Fibroblast of skin of right quadriceps (primary cell): ENCODE results near the gene GAB2.
A peak's percentile ranks its signal among the peaks of the same experiment; 100 is the strongest.
"Not testable (repeated sequence)": the region's sequence is repeated elsewhere in the genome, so short reads cannot be mapped to it uniquely, and the experiment has no call there.

ENCODE experiments used
- DNase-seq: peaks from one replicate; pipeline ENCODE4 v3.0.0-alpha.2; 2013

Gene GAB2

DNA sequence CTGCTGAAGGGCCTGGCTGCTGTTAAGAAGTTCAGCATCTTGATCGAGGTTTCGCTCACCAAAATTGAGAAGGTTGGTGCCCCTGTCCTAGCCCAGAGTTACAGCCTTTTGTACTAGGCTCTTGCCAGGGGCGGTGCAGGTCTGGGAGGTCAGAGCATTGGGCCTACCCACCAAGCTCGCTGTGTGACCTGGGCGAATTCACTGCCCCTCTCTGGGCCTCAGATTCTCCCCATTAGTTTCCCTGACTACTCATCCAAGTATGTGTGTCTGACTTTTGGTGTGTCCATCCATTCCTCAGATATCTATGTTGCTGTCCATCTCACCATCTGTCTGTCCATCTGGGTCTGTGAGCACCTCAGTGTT is 218.0 kb downstream of the GAB2 start:
- no peak for DNase-seq

GRCh38 chr11:78199015-78199652 is 218.5 kb downstream of the GAB2 start:
- DNase-seq, result no peak

GRCh38 chr11:78197816-78198215 is 219.8 kb downstream of the GAB2 start:
- no peak for DNase-seq

GRCh38 chr11:78196661-78197091 is 220.9 kb downstream of the GAB2 start:
- DNase-seq, result no peak

- DNase-seq, result peak; percentile 27
These were observed 221.6 kb downstream of the GAB2 start for GRCh38 chr11:78195917-78196560.

DNA sequence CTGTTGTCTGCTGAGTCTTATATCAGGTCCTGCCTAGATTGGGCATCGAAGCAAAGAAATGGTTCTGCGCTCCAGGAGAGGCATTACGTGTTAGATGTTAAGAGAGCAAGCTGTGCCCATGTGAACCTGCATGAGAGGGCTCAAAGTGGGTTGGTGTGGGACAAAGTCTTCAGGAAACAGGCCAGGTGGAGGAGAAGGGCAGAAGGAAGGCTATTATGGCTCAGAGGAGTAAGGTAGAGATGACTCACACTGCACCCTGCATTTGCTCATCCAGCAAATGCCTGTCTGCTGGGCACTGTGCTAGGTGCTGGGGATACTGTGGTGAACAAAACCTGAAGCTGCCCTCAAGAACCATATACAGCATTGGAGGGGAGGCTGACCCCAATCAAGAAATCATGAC is 223.1 kb downstream of the GAB2 start:
- DNase-seq, result no peak

DNA sequence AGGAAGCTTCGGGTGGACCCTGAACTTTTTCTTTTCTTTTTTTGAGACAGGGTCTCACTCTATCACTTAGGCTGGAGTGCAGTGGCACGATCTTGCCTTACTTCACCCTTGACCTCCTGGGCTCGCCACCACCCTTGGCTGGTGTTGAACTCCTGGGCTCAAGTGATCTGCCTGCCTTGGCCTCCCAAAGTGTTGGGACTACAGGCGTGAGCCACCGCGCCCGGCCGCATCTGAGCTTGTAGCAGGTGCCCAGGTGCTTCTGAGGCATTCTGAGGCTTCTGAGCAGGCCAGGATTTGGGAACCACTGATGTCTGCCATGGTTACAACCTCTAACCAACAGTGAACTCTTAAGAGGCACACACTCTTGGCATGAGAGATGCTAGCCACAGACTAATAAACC is 223.8 kb downstream of the GAB2 start:
- no peak for DNase-seq

DNA sequence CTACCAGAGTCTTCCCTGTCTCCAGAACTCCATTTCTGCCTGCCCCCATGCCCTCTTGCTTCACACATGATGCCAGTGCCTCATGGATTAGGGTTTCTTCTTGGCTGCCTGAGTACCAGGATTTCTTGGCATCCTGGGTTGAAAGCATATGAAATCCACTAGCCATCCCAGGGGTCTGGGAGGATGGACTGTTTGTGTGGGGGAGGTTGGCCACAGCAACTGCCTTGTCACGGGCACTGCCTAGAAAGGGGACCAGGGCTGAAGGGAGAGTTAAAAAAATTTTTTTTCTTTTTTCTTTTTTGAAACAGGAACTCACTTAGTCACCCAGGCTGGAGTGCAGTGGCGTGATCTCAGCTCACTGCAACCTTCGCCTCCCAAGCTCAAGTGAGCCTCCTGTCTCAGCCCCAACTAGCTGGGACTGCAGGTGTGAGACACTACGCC is 224.7 kb downstream of the GAB2 start:
- no peak for DNase-seq

DNA sequence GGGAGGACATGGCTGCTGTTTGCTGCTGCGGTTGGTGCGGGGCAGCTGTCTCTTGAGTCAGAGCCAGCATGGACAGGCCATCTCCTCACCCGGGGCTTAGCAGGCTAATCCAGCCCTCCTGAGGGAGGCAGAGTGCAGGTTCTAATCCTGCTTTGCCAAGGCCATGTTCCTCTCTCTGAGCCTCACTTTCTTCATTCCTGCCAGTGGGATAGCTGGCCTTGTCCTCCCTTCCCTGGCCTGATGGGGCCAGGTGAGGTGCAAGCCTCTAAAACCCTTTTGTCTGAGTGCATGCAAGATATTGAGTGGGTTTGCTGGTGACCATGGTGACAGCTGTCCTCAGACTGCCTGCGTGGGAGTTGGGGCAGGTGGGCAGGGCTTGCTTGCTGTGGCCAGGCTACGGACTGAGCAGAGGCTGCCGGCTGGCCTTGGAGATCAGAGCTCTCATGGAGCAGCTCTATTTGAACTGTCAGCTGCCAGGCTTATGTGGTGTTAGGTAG is 225.3 kb downstream of the GAB2 start:
- DNase-seq, result no peak

DNA sequence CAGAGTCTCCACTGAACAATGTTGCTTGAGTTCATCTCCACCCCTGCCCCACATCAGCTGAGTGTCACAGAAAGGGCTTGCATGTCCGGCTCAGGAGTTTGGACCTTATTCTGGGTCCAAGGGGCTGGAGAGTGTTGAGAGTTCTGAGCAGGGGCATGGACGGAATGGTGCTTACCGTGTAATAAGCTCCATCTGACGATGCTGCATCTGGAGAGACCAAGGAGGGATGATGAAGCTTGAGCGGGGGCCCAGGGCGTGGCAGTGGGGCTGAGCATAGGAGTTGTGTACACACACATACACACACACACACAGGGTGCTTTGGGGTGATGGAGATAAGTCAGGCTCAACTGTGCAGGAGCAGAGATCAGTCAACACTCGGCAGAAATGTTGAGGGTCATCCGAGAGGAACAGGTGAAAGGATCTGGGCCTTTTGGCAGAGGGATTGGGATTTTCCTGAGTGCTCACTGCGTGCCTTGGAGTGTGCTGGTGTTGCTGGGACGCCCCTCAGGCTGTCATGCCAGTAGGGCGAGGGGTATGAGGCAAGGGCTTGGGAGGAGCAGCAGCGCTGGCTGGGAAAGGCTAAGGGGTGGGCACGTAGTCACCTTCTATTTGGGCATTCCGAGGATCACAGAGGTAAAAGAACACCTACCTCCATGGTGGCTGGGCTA is 226.6 kb downstream of the GAB2 start:
- DNase-seq, result no peak

GRCh38 chr11:78190374-78190773 is 227.2 kb downstream of the GAB2 start:
- DNase-seq, result no peak

GRCh38 chr11:78189851-78190250 is 227.8 kb downstream of the GAB2 start:
- DNase-seq, result no peak

- no peak for DNase-seq
These were observed 228.4 kb downstream of the GAB2 start for GRCh38 chr11:78189174-78189724.

DNA sequence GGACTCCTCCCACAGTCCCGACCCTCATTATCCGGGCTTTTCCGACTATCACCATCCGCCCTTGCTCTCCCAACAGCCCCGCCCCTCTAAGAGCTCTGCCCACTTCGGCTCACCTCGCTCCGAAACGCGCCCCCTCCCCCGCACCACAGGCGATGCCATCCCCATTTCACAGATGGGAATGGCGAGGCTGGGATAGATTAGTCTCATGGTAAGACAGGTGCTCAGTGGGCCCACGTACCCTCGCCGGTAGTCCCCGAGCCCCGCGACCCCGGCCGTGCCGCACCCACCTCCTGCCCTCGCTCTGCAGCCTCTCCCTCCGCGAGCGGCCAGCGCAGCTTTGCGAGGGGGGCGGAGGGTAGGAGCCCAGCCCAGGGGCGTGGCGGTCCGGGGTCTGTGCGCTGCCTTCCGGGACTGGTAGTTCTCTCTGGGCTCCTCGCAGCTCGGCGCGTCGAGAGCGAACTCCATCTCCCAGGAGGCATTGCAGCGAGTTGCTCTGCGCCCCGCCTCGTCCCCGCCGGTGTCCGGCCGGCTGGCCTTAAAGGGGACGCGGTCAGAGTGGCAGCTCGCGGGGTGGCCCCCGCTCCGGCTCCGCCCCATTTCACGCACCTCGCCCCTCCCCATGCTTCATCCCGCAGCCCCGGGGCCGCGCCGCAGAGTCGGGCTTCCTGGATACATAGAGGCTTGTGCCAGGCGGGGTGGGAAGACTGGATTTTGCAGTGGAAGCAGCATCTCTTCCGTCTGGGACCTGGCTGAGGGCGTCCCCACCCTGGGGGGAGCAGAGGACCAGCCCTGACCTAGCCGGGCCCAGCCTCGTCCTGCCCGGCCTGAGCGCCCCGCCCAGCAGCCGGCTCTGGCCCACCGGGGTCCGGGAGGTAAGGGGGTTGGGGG is 229.1 kb downstream of the GAB2 start, which contains the start of the genes KCTD21 and USP35:
TSS of gene KCTD21 (minus strand) at position 341 of the 888 bp plus-strand sequence. CDS start 14,072 bp downstream, outside the sequence.
TSS of gene USP35 (plus strand) at position 634 of the 888 bp plus-strand sequence. CDS start 7,327 bp downstream, outside the sequence.
- DNase-seq, result peak; percentile 95

DNA sequence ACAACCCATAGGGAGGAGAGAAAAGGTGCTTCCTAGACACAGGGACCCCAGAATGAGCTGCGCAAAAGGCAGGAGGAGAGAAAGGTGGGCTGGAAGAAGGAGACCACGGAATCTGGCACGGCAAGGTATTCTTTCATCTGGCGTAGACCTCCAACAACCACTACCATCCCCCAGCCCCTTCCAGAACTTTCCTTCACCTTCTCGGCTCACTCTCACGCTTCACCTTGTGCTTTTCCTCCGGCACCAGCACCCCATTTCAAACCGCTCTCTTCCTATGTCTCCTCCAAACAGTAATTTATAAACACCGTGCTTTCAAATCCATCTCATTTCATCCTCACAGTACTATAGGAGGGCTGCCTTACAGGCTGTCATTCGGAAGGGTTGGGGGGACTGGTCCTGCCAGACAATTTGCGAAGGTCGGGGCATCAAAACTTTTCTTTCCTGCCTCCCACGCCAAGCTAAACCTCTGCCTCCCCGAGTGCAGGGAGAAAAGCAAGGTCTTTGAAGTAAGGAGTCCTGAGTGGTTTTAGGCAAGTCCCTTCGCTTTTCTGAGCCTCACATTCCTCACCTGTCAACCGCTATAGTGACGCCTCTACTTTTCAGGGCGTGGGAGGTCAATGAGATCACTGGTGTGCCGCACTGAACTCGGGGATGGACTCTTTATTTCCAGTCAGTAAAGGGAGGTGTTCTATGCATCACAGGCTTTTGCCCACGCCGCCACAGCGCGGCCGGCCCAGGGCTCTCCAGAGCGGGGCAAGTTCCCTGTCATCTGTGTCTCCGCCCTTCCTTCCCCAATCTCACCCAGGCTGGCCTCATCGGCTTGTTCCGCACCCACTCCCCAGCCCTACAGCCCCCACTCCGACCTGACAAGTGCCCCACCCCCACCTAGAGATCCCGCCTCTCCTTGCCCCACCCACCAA is 230.0 kb downstream of the GAB2 start:
- DNase-seq, result no peak

- peak; percentile 73 for DNase-seq
These were observed 236.4 kb downstream of the GAB2 start for GRCh38 chr11:78181185-78181584.

DNA sequence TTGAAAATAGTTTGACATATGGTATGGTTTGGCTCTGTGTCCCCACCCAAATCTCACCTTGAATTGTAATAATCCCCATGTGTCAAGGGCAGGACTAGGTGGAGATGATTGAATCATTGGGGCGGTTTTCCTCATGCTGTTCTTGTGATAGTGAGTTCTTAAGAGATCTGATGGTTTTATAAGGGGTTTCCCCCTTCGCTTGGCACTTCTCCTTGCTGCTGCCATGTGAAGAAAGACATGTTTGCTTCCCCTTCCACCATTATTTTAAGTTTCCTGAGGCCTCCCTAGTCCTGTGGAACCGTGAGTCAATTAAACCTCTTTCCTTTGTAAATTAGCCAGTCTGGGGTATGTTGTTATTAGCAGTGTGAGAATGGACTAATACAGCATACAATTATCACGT is 236.9 kb downstream of the GAB2 start:
- DNase-seq, result no peak

GRCh38 chr11:78179459-78180071 is 238.1 kb downstream of the GAB2 start:
- DNase-seq, result no peak

DNA sequence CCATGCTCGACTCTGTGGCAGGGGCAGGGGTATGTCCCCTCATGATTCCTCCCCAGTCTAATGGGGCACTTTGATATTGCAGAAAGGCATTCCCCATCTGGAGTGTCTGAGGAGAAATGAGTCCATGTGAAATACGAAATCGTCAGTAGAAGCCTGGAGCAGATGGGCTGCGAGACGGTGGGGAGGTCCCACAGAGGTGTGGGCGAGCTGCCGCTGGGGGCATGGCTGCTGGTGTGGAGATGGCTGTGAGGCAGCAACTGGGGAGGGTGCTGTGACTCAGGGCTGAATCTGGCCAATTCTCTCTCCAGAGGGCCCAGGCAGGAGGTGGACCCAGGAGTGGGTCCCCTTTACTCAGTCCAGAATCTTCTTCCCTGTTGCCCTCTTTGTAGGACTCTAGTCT is 240.4 kb downstream of the GAB2 start:
- DNase-seq, result no peak

- no peak for DNase-seq
These were observed 240.9 kb downstream of the GAB2 start for GRCh38 chr11:78176605-78177141.

DNA sequence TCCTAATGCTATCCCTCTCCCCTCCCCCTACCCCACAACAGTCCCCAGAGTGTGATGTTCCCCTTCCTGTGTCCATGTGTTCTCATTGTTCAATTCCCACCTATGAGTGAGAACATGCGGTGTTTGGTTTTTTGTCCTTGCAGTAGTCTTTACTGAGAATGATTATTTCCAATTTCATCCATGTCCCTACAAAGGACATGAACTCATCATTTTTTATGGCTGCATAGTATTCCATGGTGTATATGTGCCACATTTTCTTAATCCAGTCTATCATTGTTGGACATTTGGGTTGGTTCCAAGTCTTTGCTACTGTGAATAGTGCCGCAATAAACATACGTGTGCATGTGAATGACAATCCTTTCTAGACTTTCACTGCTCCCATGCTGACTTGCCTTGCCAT is 241.8 kb downstream of the GAB2 start:
- DNase-seq, result not testable (repeated sequence)
